OCI-LY1 (cell line): ENCODE measurements around the gene LDLR.

Experiments used
- H2AFZ ChIP-seq: fragments of 200-600 bp; sonication (generic), shearing (Covaris generic); 2 replicates; pipeline ENCODE4 v1.6.0; 2014; ENCODE audit warnings: antibody characterized with exemption, mild to moderate bottlenecking, low read length
- H3F3A ChIP-seq: fragments of 200-600 bp; sonication (generic), shearing (Covaris generic); 2 replicates; pipeline ENCODE4 v1.6.0; 2014; ENCODE audit warnings: mild to moderate bottlenecking, antibody characterized with exemption, low read length, moderate library complexity; ENCODE audit not compliant: insufficient read depth
- H3K27ac ChIP-seq: fragments of 200-600 bp; sonication (generic); 2 replicates; pipeline ENCODE4 v1.5.1; 2014; ENCODE audit warnings: low read length, mixed run types, mild to moderate bottlenecking, low read depth; ENCODE audit not compliant: poor library complexity, severe bottlenecking
- H3K27me3 ChIP-seq: fragments of 200-600 bp; sonication (generic); 2 replicates; pipeline ENCODE4 v1.6.0; 2014; ENCODE audit warnings: antibody characterized with exemption, mild to moderate bottlenecking, low read length, moderate library complexity; ENCODE audit not compliant: insufficient read depth
- H3K36me3 ChIP-seq: fragments of 200-600 bp; sonication (generic); 2 replicates; pipeline ENCODE4 v1.6.1; 2014; ENCODE audit warnings: mild to moderate bottlenecking, antibody characterized with exemption, low read length, moderate library complexity, mixed read lengths; ENCODE audit not compliant: insufficient read depth
- H3K4me1 ChIP-seq: fragments of 200-600 bp; sonication (generic); 2 replicates; pipeline ENCODE4 v1.5.1; 2014; ENCODE audit warnings: mild to moderate bottlenecking, low read length, moderate library complexity; ENCODE audit not compliant: insufficient read depth, severe bottlenecking
- H3K4me2 ChIP-seq: fragments of 200-600 bp; sonication (generic), shearing (Covaris generic); 2 replicates; pipeline ENCODE4 v1.6.1; 2014; ENCODE audit warnings: low read length
- H3K4me3 ChIP-seq: fragments of 200-600 bp; sonication (generic); 2 replicates; pipeline ENCODE4 v1.5.1; 2014; ENCODE audit warnings: low read length, low read depth, mild to moderate bottlenecking, mixed read lengths; ENCODE audit not compliant: poor library complexity, severe bottlenecking
- H3K79me2 ChIP-seq: fragments of 200-600 bp; shearing (Covaris generic); 2 replicates; pipeline ENCODE4 v1.6.1; 2016; ENCODE audit warnings: mixed run types, low read length, mixed read lengths; ENCODE audit not compliant: insufficient read depth
- H3K9ac ChIP-seq: fragments of 200-600 bp; sonication (generic), shearing (Covaris generic); 2 replicates; pipeline ENCODE4 v1.6.1; 2014; ENCODE audit warnings: mild to moderate bottlenecking, low read length, mixed read lengths
- H3K9me2 ChIP-seq: fragments of 200-600 bp; sonication (generic), shearing (Covaris generic); 2 replicates; pipeline ENCODE4 v1.6.1; 2014; ENCODE audit warnings: low read depth, mild to moderate bottlenecking, low read length, mixed read lengths
- H3K9me3 ChIP-seq: fragments of 200-600 bp; shearing (Covaris generic); 2 replicates; pipeline ENCODE4 v1.6.1; 2014; ENCODE audit warnings: low read length, mixed read lengths
- H4K20me1 ChIP-seq: fragments of 200-600 bp; sonication (generic), shearing (Covaris generic); 2 replicates; pipeline ENCODE4 v1.6.0; 2016; ENCODE audit warnings: mild to moderate bottlenecking, low read length; ENCODE audit not compliant: insufficient read depth
- EZH2 ChIP-seq: fragments of 200-600 bp; sonication (generic), shearing (Covaris generic); IDR thresholded peaks from 2 replicates; pipeline ENCODE4 v1.8.0; 2017; ENCODE audit warnings: borderline replicate concordance, mixed run types, mild to moderate bottlenecking, antibody characterized with exemption, low read length, moderate library complexity, mixed read lengths
- TF ChIP-seq, protein P1 (sequence below): fragments of 200-600 bp; sonication (generic), shearing (Covaris generic); IDR thresholded peaks from 2 replicates; pipeline ENCODE4 v1.5.1; 2017; ENCODE audit warnings: mild to moderate bottlenecking, antibody characterized with exemption, low read length, moderate library complexity, mixed read lengths

LDLR gene

GRCh38 chr19:11089254-11090013 lies at the start of gene LDLR:
Gene LDLR, plus strand, starts transcription at chr19:11089463. Its CDS starts 86 bp downstream, at chr19:11089549.
- no peaks in the 10 kb centered on the region for H4K20me1 ChIP-seq
- H3K9me2 ChIP-seq, result no peaks in the 10 kb centered on the region
- H3K4me2 ChIP-seq, result peak within 1 kb of the TSS; percentile 71
- H3K36me3 ChIP-seq, result peaks cover 39% of the 10 kb centered on the region
- TF ChIP-seq EZH2, result no peak
- TF ChIP-seq, protein P1, sequence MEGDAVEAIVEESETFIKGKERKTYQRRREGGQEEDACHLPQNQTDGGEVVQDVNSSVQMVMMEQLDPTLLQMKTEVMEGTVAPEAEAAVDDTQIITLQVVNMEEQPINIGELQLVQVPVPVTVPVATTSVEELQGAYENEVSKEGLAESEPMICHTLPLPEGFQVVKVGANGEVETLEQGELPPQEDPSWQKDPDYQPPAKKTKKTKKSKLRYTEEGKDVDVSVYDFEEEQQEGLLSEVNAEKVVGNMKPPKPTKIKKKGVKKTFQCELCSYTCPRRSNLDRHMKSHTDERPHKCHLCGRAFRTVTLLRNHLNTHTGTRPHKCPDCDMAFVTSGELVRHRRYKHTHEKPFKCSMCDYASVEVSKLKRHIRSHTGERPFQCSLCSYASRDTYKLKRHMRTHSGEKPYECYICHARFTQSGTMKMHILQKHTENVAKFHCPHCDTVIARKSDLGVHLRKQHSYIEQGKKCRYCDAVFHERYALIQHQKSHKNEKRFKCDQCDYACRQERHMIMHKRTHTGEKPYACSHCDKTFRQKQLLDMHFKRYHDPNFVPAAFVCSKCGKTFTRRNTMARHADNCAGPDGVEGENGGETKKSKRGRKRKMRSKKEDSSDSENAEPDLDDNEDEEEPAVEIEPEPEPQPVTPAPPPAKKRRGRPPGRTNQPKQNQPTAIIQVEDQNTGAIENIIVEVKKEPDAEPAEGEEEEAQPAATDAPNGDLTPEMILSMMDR, result no peak
- H3K4me1 ChIP-seq, result peaks cover 40% of the 10 kb centered on the region
- peak within 1 kb of the TSS; percentile 93 for H3K9ac ChIP-seq
- no peaks in the 10 kb centered on the region for H3F3A ChIP-seq
- H3K9me3 ChIP-seq, result no peaks in the 10 kb centered on the region
- H3K27me3 ChIP-seq, result no peaks in the 10 kb centered on the region
- no peak within 1 kb of the TSS for H2AFZ ChIP-seq
- peak within 1 kb of the TSS; percentile 96 for H3K4me3 ChIP-seq
- peak within 1 kb of the TSS; percentile 95 for H3K27ac ChIP-seq
- peaks cover 40% of the 10 kb centered on the region for H3K79me2 ChIP-seq

- H3F3A ChIP-seq, result no peaks in the 10 kb centered on the region
- H3K4me1 ChIP-seq, result peaks cover 13% of the 10 kb centered on the region
- no peaks in the 10 kb centered on the region for H3K9me3 ChIP-seq
- no peak overlapping the region for H2AFZ ChIP-seq
- no peaks in the 10 kb centered on the region for H4K20me1 ChIP-seq
- TF ChIP-seq, protein P1, result no peak
- no peak for TF ChIP-seq EZH2
- H3K9ac ChIP-seq, result no peak overlapping the region
- H3K79me2 ChIP-seq, result peaks cover 11% of the 10 kb centered on the region; the same call in 1 of the 2 replicates
- H3K4me2 ChIP-seq, result no peak overlapping the region
- peaks cover 90% of the 10 kb centered on the region for H3K36me3 ChIP-seq
- no peaks in the 10 kb centered on the region for H3K9me2 ChIP-seq
- H3K27me3 ChIP-seq, result no peaks in the 10 kb centered on the region
- no peak overlapping the region for H3K27ac ChIP-seq
- H3K4me3 ChIP-seq, result no peak overlapping the region
Measured at GRCh38 chr19:11041194-11041593, 48.1 kb upstream of the LDLR start.

- H3K27me3 ChIP-seq, result no peaks in the 10 kb centered on the region
- TF ChIP-seq, protein P1, result no peak
- no peak overlapping the region for H3K4me3 ChIP-seq
- H3K27ac ChIP-seq, result no peak overlapping the region
- H3F3A ChIP-seq, result peaks cover 5% of the 10 kb centered on the region; the same call in 1 of the 2 replicates
- H3K79me2 ChIP-seq, result peaks cover 6% of the 10 kb centered on the region; the same call in 1 of the 2 replicates
- no peak overlapping the region for H3K9ac ChIP-seq
- H3K4me1 ChIP-seq, result peaks cover 20% of the 10 kb centered on the region
- no peaks in the 10 kb centered on the region for H3K9me3 ChIP-seq
- H2AFZ ChIP-seq, result no peak overlapping the region
- H3K4me2 ChIP-seq, result no peak overlapping the region
- no peaks in the 10 kb centered on the region for H4K20me1 ChIP-seq
- no peaks in the 10 kb centered on the region for H3K9me2 ChIP-seq
- H3K36me3 ChIP-seq, result peaks cover 83% of the 10 kb centered on the region
Measured at GRCh38 chr19:11041966-11042627, 47.2 kb upstream of the LDLR start.
